ENCODE data around the gene XRCC3.

Gene XRCC3

GRCh38 chr14:103715052-103716000 is at the start of gene XRCC3, which contains the start of gene ZFYVE21:
Gene XRCC3 (minus strand): TSS chr14:103715451. CDS start chr14:103711087, 4,364 bp downstream.
Gene ZFYVE21 (plus strand): TSS chr14:103715810. CDS start chr14:103715842, 32 bp downstream.
- in situ Hi-C loops (cut with MboI; ENCODE audit: low sequenced_read_pairs) = no loop called here

DNA sequence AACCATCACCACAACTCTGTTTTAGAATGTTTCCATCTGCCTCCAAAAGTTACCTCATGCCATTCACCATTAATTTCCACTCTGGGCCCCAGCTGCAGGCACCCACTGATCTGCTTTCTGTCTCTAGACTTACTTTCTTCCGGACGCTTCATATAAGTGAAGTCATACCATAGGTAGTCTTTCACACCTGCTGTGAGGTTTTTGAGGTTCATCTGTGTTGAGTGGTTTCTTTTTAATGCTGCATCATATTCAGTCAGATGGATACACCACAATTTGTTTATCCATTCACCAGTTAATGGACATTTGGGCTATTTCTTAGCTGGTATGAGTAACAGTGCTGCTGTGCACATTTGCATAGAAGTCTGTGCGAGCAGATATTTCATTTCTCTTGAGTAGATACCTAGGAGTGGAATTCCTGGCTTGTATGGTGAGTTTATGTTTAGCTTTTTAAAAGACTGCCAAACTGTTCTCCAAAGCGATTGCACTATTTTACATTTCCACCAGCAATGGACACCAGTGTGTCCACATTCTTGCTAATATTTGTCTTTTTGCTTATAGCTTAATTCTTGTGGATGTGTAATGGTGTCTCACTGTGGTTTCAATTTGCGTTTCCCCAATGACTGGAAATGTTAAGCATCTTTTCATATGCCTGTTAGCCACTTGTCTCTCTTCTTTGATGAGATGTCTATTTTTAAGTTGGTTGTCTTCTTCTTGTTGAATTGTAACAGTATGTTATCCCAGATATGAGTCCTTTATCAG is 48.7 kb upstream of the XRCC3 start:
- in situ Hi-C loops (cut with MboI; ENCODE audit: low sequenced_read_pairs) = no loop called here

GRCh38 chr14:103762541-103762940 is 47.3 kb upstream of the XRCC3 start:
- in situ Hi-C loops (cut with MboI; ENCODE audit: low sequenced_read_pairs) = no loop called here

- in situ Hi-C loops (cut with MboI; ENCODE audit: low sequenced_read_pairs) = no loop called here
Observed at GRCh38 chr14:103762036-103762435, 46.8 kb upstream of the XRCC3 start.

GRCh38 chr14:103758059-103758776 is 43.0 kb upstream of the XRCC3 start:
- in situ Hi-C loops (cut with MboI; ENCODE audit: low sequenced_read_pairs) = no loop called here

DNA sequence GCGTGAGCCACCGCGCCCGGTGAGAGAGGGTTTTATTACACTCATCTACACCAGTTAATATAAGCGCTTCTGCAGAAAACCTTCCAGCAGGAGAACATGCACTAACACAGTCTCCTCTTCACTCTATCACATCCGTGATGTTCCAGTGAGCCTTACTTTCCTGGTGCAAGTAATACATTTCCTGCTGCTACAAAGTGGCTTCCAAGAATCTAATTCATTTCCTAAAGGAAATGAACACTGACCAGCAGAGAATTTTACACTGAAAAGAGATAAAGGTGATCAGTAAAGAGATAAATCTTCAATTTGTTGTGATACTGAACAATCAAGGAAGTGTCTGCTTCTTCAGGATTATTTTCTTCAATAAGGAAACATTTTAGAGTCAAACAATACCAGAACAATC is 39.8 kb upstream of the XRCC3 start:
- in situ Hi-C loops (cut with MboI; ENCODE audit: low sequenced_read_pairs) = no loop called here

DNA sequence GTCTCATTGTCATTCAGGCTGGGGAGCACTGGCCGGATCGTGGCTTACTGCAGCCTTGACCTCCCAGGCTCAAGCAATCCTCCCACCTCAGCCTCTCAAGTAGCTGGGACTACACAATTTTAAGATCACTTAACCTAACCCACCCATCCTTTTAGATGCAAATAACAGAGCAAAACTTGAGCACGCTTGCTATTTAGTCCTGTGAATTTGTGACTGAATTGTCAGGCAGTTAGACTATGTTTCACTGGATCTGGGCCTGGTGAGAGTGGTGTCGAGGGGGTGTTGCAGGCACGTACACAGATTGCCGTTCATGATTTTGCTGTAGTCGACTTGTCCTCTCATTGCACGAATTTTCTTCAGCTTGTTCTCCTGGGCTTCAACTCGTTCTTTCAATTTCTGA is 38.5 kb upstream of the XRCC3 start:
- in situ Hi-C loops (cut with MboI; ENCODE audit: low sequenced_read_pairs) = no loop called here

GRCh38 chr14:103749860-103750259 is 34.6 kb upstream of the XRCC3 start:
- in situ Hi-C loops (cut with MboI; ENCODE audit: low sequenced_read_pairs) = no loop called here

DNA sequence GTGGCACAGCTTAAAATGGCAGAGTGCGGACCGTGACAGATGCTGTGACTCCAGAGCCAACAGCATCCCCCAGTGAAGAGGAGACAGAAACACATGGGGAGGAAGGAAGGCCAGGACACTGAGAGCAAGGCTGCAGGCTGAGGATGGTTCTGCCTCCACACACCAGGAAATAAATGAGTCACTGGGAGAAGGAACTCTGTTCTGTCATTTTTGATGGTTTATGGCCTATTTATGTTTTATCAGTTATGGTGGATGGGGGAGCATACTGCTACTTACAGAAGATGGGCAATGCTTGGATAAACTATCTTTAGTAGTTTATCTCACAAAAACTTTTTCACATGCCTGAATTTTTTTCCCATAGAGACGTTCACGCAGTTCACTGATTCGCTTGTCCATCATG is 34.2 kb upstream of the XRCC3 start:
- in situ Hi-C loops (cut with MboI; ENCODE audit: low sequenced_read_pairs) = no loop called here

DNA sequence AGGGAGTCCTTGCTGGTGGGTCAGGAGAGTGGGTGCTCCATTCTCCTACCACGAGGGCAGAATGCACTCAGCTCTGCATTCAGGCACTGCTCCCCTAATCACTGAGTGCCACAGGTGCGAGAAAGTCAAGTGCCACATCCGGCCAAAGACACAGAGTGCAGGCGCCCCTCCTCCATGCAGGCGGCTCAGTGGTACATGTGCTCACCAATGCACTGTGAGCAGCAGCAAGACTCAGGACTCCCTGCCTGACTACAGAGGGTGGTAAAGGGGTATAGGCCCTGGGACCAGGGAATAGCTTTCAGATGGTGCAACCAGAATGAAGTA is 33.2 kb upstream of the XRCC3 start:
- in situ Hi-C loops (cut with MboI; ENCODE audit: low sequenced_read_pairs) = no loop called here

DNA sequence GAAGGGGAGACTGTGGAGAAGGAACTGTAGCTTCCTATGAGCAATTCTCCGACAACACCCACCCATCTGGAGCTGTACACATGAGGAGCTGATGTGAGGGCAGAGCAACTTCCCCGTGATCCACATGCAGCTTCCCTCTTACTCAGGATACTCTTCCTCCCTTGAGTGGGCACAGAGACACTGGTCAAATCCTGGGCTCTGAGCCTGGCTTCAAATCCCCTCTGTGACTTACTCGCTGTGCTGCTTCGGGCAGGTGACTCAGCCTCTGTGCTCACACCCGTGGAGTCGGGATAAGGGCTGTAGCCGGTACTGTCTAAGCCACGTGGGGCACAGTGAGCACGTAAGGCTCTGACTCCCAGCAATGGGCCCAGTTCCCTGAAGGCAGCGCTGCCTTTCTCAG is 31.4 kb upstream of the XRCC3 start:
- in situ Hi-C loops (cut with MboI; ENCODE audit: low sequenced_read_pairs) = no loop called here

GRCh38 chr14:103745424-103745823 is 30.2 kb upstream of the XRCC3 start:
- in situ Hi-C loops (cut with MboI; ENCODE audit: low sequenced_read_pairs) = no loop called here

GRCh38 chr14:103744621-103745395 is 29.6 kb upstream of the XRCC3 start:
- in situ Hi-C loops (cut with MboI; ENCODE audit: low sequenced_read_pairs) = no loop called here

GRCh38 chr14:103743691-103744090 is 28.4 kb upstream of the XRCC3 start:
- in situ Hi-C loops (cut with MboI; ENCODE audit: low sequenced_read_pairs) = no loop called here

- in situ Hi-C loops (cut with MboI; ENCODE audit: low sequenced_read_pairs) = no loop called here
Observed at GRCh38 chr14:103742499-103743255, 27.4 kb upstream of the XRCC3 start.

- in situ Hi-C loops (cut with MboI; ENCODE audit: low sequenced_read_pairs) = no loop called here
Observed at GRCh38 chr14:103741876-103742275, 26.6 kb upstream of the XRCC3 start.

GRCh38 chr14:103740991-103741689 is 25.9 kb upstream of the XRCC3 start:
- in situ Hi-C loops (cut with MboI; ENCODE audit: low sequenced_read_pairs) = no loop called here

GRCh38 chr14:103739793-103740501 is 24.7 kb upstream of the XRCC3 start:
- in situ Hi-C loops (cut with MboI; ENCODE audit: low sequenced_read_pairs) = no loop called here

DNA sequence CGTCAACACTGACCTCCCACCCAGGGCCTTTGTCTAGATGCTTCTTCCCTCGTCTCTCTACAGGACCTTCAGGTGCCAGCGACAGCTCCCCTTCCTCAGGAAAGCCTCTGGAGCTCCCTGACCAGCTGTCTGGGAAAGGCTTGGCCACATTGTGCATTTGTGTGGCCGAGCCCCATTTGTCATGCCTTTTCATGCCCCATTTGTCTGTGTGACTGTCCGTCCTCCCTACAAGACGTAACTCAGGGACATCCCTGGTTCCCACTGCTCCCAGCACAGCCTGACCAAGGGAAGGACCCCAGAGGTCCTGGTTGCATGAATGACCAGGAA is 24.2 kb upstream of the XRCC3 start:
- in situ Hi-C loops (cut with MboI; ENCODE audit: low sequenced_read_pairs) = no loop called here
